CD4-positive, alpha-beta T cell treated with Interleukin-17A for 4 hours (primary cell): Measurements from ENCODE around the gene ATAD1.

Source experiments
- DNase-seq: peaks from one replicate; pipeline ENCODE4 v3.0.0-alpha.2; 2020; ENCODE audit warnings: mixed read lengths

ATAD1 gene

GRCh38 chr10:87799860-87800259 is 18.2 kb downstream of the ATAD1 start:
- no peak for DNase-seq

GRCh38 chr10:87798082-87798481 is 19.9 kb downstream of the ATAD1 start:
- no peak for DNase-seq

- DNase-seq = no peak
These were observed 23.7 kb downstream of the ATAD1 start for GRCh38 chr10:87794285-87794684.

- DNase-seq = no peak
These were observed 27.8 kb downstream of the ATAD1 start for GRCh38 chr10:87790185-87790584.

GRCh38 chr10:87786421-87786820 is 31.6 kb downstream of the ATAD1 start:
- no peak for DNase-seq

- no peak for DNase-seq
These were observed 35.3 kb downstream of the ATAD1 start for GRCh38 chr10:87782721-87783120.

GRCh38 chr10:87781545-87781944 is 36.5 kb downstream of the ATAD1 start:
- DNase-seq = no peak

GRCh38 chr10:87776328-87776727 is 41.7 kb downstream of the ATAD1 start:
- no peak for DNase-seq

GRCh38 chr10:87775766-87776165 is 42.3 kb downstream of the ATAD1 start:
- DNase-seq = no peak

GRCh38 chr10:87771871-87772500 is 46.0 kb downstream of the ATAD1 start:
- no peak for DNase-seq

GRCh38 chr10:87767253-87767652 is 50.8 kb downstream of the ATAD1 start:
- DNase-seq = no peak

GRCh38 chr10:87765666-87766376 is 52.2 kb downstream of the ATAD1 start:
- DNase-seq = no peak

- no peak for DNase-seq
These were observed 53.7 kb downstream of the ATAD1 start for GRCh38 chr10:87764072-87764934.

GRCh38 chr10:87763086-87763861 is 54.8 kb downstream of the ATAD1 start:
- DNase-seq = no peak

GRCh38 chr10:87761892-87762291 is 56.1 kb downstream of the ATAD1 start:
- peak; percentile 7 for DNase-seq

- DNase-seq = no peak
These were observed 56.9 kb downstream of the ATAD1 start for GRCh38 chr10:87761153-87761552.

- DNase-seq = no peak
These were observed 57.7 kb downstream of the ATAD1 start for GRCh38 chr10:87760195-87760905.

- no peak for DNase-seq
These were observed 58.5 kb downstream of the ATAD1 start for GRCh38 chr10:87759551-87759950.

GRCh38 chr10:87757685-87758084 is 60.3 kb downstream of the ATAD1 start:
- no peak for DNase-seq

- DNase-seq = no peak
These were observed 63.8 kb downstream of the ATAD1 start for GRCh38 chr10:87753995-87754866.

GRCh38 chr10:87752566-87752965 is 65.5 kb downstream of the ATAD1 start:
- DNase-seq = no peak
